HCT116 (cell line): ENCODE data around the gene TUBB6. TPM values are rescaled to one million over a fixed set of nuclear protein-coding genes. Genes with fewer than 3 reads are reported as not detected.

Experiments used
- ATAC-seq: fragments of 200-7000 bp; cut with Tn5 transposase; 2 replicates; pipeline ENCODE4 v1.9.1; 2020; ENCODE audit warnings: mild to moderate bottlenecking, moderate library complexity
- BruUV-seq: library from RNA; stranded (reverse); fragments of 400-500 nt; replicated peaks from 2 replicates; lab custom pipeline; 2021; lab: Mats Ljungman, UMichigan
- CTCF ChIA-PET: fragments of 300-600 bp; sonication (Branson Sonifier 250); formaldehyde crosslinking; loops from one replicate; lab custom pipeline; 2021; ENCODE audit warnings: antibody characterized with exemption; lab: Charles Lee
- POLR2A ChIA-PET: fragments of 300-600, 350-600 bp; sonication (Branson Sonifier 250); formaldehyde crosslinking; loops from one replicate; lab custom pipeline; 2021; ENCODE audit warnings: antibody characterized with exemption; lab: Charles Lee
- RAD21 ChIA-PET, 2 experiments: fragments of 300-600 bp; sonication (Branson Sonifier 250); formaldehyde crosslinking; loops; one replicate each; lab custom pipeline; 2023; ENCODE audit warnings: low total read pairs in 2 of 2; ENCODE audit not compliant: uncharacterized antibody in 2 of 2, unreplicated experiment in 2 of 2, low non-redundant PET in 1 of 2; lab: Charles Lee
- DNase-seq: peaks from one replicate; pipeline ENCODE4 v3.0.0-alpha.2; 2010; ENCODE audit warnings: low read depth, low spot score
- H2AFZ ChIP-seq: fragments of 200-600 bp; shearing (Covaris generic), sonication (generic); 2 replicates; pipeline ENCODE4 v1.6.1; 2017; ENCODE audit warnings: low read depth, mixed run types, mixed read lengths, antibody characterized with exemption, low read length; ENCODE audit not compliant: poor library complexity, severe bottlenecking
- H3K27ac ChIP-seq: 2 replicates; pipeline ENCODE4 v1.5.1; 2012; ENCODE audit warnings: low read depth, low read length
- H3K27me3 ChIP-seq: fragments of 200-600 bp; sonication (generic); 2 replicates; pipeline ENCODE4 v1.6.1; 2016; ENCODE audit warnings: mixed run types, low read length, mixed read lengths; ENCODE audit not compliant: insufficient read depth
- H3K36me3 ChIP-seq, 2 experiments: fragments of 200-500 bp in 1 of 2; fragments of 200-600 bp in 1 of 2; sonication (Bioruptor generic) in 1 of 2; sonication (generic) in 1 of 2; 2 replicates each; pipeline versions ENCODE4 v1.5.1 to v1.6.1; 2014 to 2016; ENCODE audit warnings: low read length in 2 of 2, inconsistent platforms in 1 of 2, mixed read lengths in 1 of 2, mixed run types in 1 of 2; ENCODE audit not compliant: insufficient read depth in 2 of 2, control insufficient read depth in 1 of 2
- H3K4me1 ChIP-seq, 2 experiments: fragments of 200-600 bp in 1 of 2; sonication (generic) in 1 of 2; 2 replicates each; pipeline versions ENCODE4 v1.5.1 to v1.6.1; 2012 to 2017; ENCODE audit warnings: low read length in 2 of 2, inconsistent platforms in 1 of 2, mild to moderate bottlenecking in 1 of 2, mixed read lengths in 1 of 2, mixed run types in 1 of 2, moderate library complexity in 1 of 2; ENCODE audit not compliant: insufficient read depth in 2 of 2, control insufficient read depth in 1 of 2
- H3K4me2 ChIP-seq: fragments of 200-600 bp; sonication (generic); 2 replicates; pipeline ENCODE4 v1.6.1; 2017; ENCODE audit warnings: mixed run types, low read length, mixed read lengths
- H3K4me3 ChIP-seq, 2 experiments: fragments of 200-600 bp in 1 of 2; sonication (generic) in 1 of 2; replicated peaks in 1 of 2; 2 replicates each; pipeline ENCODE4 v1.5.1; 2011 to 2016; ENCODE audit warnings: low read length in 2 of 2, control low read depth in 1 of 2, low read depth in 1 of 2, mild to moderate bottlenecking in 1 of 2, mixed read lengths in 1 of 2, mixed run types in 1 of 2
- H3K79me2 ChIP-seq: fragments of 200-600 bp; sonication (generic); 2 replicates; pipeline ENCODE4 v1.6.1; 2017; ENCODE audit warnings: mild to moderate bottlenecking, mixed run types, low read length, moderate library complexity, mixed read lengths; ENCODE audit not compliant: insufficient read depth
- H3K9ac ChIP-seq: fragments of 200-600 bp; sonication (generic); 2 replicates; pipeline ENCODE4 v1.6.1; 2016; ENCODE audit warnings: low read length, mixed read lengths
- H3K9me2 ChIP-seq: fragments of 200-600 bp; sonication (generic), shearing (Covaris generic); 2 replicates; pipeline ENCODE4 v1.6.1; 2017; ENCODE audit warnings: mixed run types, mild to moderate bottlenecking, moderate library complexity; ENCODE audit not compliant: insufficient read depth
- H3K9me3 ChIP-seq, 2 experiments: fragments of 200-500 bp in 1 of 2; fragments of 200-600 bp in 1 of 2; sonication (Bioruptor generic) in 1 of 2; sonication (generic) in 1 of 2; 2 replicates each; pipeline ENCODE4 v1.6.1; 2014 to 2017; ENCODE audit warnings: low read length in 2 of 2, mixed read lengths in 2 of 2, inconsistent platforms in 1 of 2, low read depth in 1 of 2, mild to moderate bottlenecking in 1 of 2, mixed run types in 1 of 2, moderate library complexity in 1 of 2; ENCODE audit not compliant: control insufficient read depth in 1 of 2, insufficient read depth in 1 of 2
- H4K20me1 ChIP-seq: fragments of 200-600 bp; sonication (generic), shearing (Covaris generic); 2 replicates; pipeline ENCODE4 v1.6.1; 2017; ENCODE audit warnings: mixed run types, mild to moderate bottlenecking, moderate library complexity; ENCODE audit not compliant: insufficient read depth
- EZH2 ChIP-seq: fragments of 200-600 bp; sonication (generic); IDR thresholded peaks from 2 replicates; pipeline ENCODE4 v1.6.1; 2017; ENCODE audit warnings: antibody characterized with exemption, mixed run types
- RAD21 ChIP-seq: IDR thresholded peaks from 2 replicates; pipeline ENCODE4 v1.6.1; 2012; ENCODE audit warnings: low read depth, mild to moderate bottlenecking
- TCF7L2 ChIP-seq: IDR thresholded peaks from 2 replicates; pipeline ENCODE4 v1.7.0; 2011; ENCODE audit warnings: borderline replicate concordance, inconsistent platforms; ENCODE audit not compliant: insufficient read depth, insufficient read length; ENCODE audit errors: extremely low read depth
- intact Hi-C: fragments of 100-400 bp; cut with micrococcal nuclease; formaldehyde crosslinking; loops from 2 replicates; pipeline ENCODE4 v1.10.0; 2022
- total RNA-seq: library from RNA; stranded (reverse); gene quantifications from one replicate; pipeline ENCODE4 v1.2.1, GENCODE V29; 2021; ENCODE audit not compliant: unreplicated experiment

TUBB6 gene
- total RNA-seq, 1 experiment from 2014 or later = 87.4 TPM

DNA sequence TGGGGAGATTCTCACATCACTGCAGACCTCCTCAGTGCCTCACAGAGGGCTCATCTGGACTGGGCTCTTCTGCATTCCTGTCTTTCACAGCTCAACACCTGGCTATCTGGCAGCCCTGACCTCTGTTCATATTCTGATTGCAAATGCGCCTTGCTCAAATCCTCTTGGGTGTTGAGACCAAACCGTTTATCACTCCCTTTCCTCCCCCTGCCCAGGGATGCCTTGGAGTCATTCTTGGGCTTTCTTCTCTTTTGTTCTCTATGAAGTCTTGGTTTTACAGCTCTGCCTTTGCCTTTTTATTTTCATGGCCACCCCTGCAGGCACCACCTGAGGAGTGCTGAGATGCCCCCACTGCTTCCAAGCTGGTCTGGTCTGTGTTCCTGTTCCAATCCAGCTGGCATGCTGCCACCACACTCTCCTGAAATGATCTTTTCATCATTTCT lies 26.3 kb downstream of the TUBB6 start:
- ChIA-PET RAD21 (no interaction called here), CTCF (no interaction called here)
- DNase-seq (no peak), ATAC-seq (no peak)
- Histone ChIP-seq H2AFZ (no peak overlapping the region), H3K4me2 (no peak overlapping the region), H3K9ac (no peak overlapping the region), H3K79me2 (no peaks in the 10 kb centered on the region), H3K36me3 (peaks cover 11 to 22% of the 10 kb centered on the region in 2 experiments), H3K9me2 (no peaks in the 10 kb centered on the region), H3K9me3 (no peaks in the 10 kb centered on the region), H3K27ac (no peak overlapping the region), H4K20me1 (no peaks in the 10 kb centered on the region)
- BruUV-seq = no TSS peak
- TF ChIP-seq EZH2 = no peak
- TF ChIP-seq, all 23 proteins: peak for 0
- POLR2A ChIA-PET = no interaction called here
- Histone ChIP-seq H3K4me1 (peaks cover 10 to 19% of the 10 kb centered on the region in 2 experiments; a peak in 3 of 4 replicates), H3K27me3 (no peaks in the 10 kb centered on the region), H3K4me3 (no peak overlapping the region)
- intact Hi-C loops = no loop called here

- H3K79me2 ChIP-seq = no peaks in the 10 kb centered on the region
- ChIA-PET CTCF (no interaction called here), RAD21 (no interaction called here), POLR2A (no interaction called here)
- no peak overlapping the region for H3K4me2 ChIP-seq
- TF ChIP-seq RAD21 (no peak), TCF7L2 (no peak)
- H3K9ac ChIP-seq = no peak overlapping the region
- H3K9me2 ChIP-seq = no peaks in the 10 kb centered on the region
- H3K27me3 ChIP-seq = no peaks in the 10 kb centered on the region
- peaks cover 10 to 19% of the 10 kb centered on the region in 2 experiments; a peak in 3 of 4 replicates for H3K4me1 ChIP-seq
- no peak overlapping the region for H2AFZ ChIP-seq
- intact Hi-C loops = no loop called here
- no peaks in the 10 kb centered on the region for H3K9me3 ChIP-seq
- no peak overlapping the region for H3K27ac ChIP-seq
- peaks cover 11 to 23% of the 10 kb centered on the region in 2 experiments for H3K36me3 ChIP-seq
- DNase-seq = no peak
- H3K4me3 ChIP-seq = no peak overlapping the region
- no peaks in the 10 kb centered on the region for H4K20me1 ChIP-seq
- BruUV-seq = no TSS peak
- ATAC-seq = no peak
Measured at GRCh38 chr18:12334863-12335262, 26.8 kb downstream of the TUBB6 start.
